ENCODE data around the gene ZBTB20. TPM values are rescaled to one million over a fixed set of nuclear protein-coding genes. Genes with fewer than 3 reads are reported as not detected.

The ZBTB20 gene
- total and polyA plus RNA-seq, 2 donors (not counting 1 experiment from before 2014, with no cell fraction given) = 4.0 to 22.5 TPM

DNA sequence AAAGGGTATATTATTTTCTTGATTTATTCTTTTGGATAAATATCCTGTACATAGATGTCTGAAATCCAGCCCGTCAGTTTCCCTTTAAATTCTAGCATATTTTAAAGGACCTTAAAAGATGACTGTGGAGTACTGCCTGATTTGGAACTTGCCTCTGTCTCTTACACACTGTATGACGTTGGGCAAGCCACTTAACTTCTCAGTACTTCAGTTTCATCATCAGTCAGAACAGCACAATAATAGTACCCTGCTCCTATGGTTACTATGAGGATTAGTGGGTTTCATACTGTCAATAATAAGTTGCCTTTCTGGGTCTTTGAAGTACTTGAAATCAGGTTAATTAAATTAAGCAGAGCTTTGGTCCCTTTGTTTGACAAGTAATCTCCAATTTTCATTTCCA, 479.0 kb downstream of the ZBTB20 start:
- peak in 1 of 2 donors; percentile 5 for DNase-seq (ENCODE audit: low read depth in 2 of 2)
- TF ChIP-seq EZH2 (IDR thresholded peaks at IDR 0.05; ENCODE audit: low read length, missing control alignments) (no peak), CTCF (conservative IDR thresholded peaks at IDR 0.05 in 1 of 2, IDR thresholded peaks at IDR 0.05 in 1 of 2; ENCODE audit: low read depth in 1 of 2, low read length in 2 of 2) (no peak)
- H3K4me1 ChIP-seq (ENCODE audit: control insufficient read depth, extremely low read depth, insufficient read depth, low read length) = no peaks in the 10 kb centered on the region
- no peak overlapping the region for H3K4me3 ChIP-seq (replicated peaks in 1 of 4; ENCODE audit: control extremely low read depth in 1 of 4, insufficient read depth in 1 of 4, low read depth in 3 of 4, low read length in 4 of 4)
- no peaks in the 10 kb centered on the region for H3K36me3 ChIP-seq (ENCODE audit: control insufficient read depth, insufficient read depth, low read length)
- H3K27ac ChIP-seq (ENCODE audit: insufficient read depth, low read length) = no peak overlapping the region
- H3K4me2 ChIP-seq (ENCODE audit: extremely low read depth, insufficient read depth, low read length) = no peak overlapping the region
- H3K79me2 ChIP-seq (ENCODE audit: control insufficient read depth, insufficient read depth, low read length) = no peaks in the 10 kb centered on the region
- H3K9me3 ChIP-seq (ENCODE audit: control insufficient read depth, insufficient read depth, low read depth, low read length) = no peaks in the 10 kb centered on the region
- H3K9ac ChIP-seq (ENCODE audit: insufficient read depth, low read length) = no peak overlapping the region
- H3K27me3 ChIP-seq (ENCODE audit: control insufficient read depth, insufficient read depth, low read length) = no peaks in the 10 kb centered on the region
- no peaks in the 10 kb centered on the region for H4K20me1 ChIP-seq (ENCODE audit: control insufficient read depth, extremely low read depth, insufficient read depth, low read length)
- no peak overlapping the region for H2AFZ ChIP-seq (ENCODE audit: low read length)

DNA sequence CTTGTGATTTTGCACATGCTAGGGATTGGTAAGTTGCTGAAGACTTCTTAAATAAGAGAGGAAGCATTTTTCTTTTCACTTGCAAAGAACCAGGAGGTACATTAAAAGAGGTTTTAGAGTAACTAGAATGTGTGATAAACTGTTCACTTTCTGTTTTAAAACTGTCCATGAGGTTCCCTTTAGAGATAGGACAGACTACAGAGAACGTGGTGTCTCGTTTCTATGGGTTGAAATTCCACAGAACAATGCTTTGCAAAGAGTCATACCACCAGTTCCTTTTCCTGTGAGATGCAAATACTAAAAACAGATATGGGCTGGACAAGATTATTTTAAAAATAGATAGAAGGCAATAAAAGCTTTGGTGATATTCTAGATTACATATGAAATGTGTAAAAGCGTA, 480.5 kb downstream of the ZBTB20 start:
- no peak overlapping the region for H3K9ac ChIP-seq (ENCODE audit: insufficient read depth, low read length)
- H3K4me2 ChIP-seq (ENCODE audit: extremely low read depth, insufficient read depth, low read length) = no peak overlapping the region
- no peak for DNase-seq (ENCODE audit: low read depth in 2 of 2)

GRCh38 chr3:114664006-114664405, 483.1 kb downstream of the ZBTB20 start:
- H3K4me1 ChIP-seq (ENCODE audit: control insufficient read depth, extremely low read depth, insufficient read depth, low read length) = peaks cover 4% of the 10 kb centered on the region
- no peak overlapping the region for H3K27ac ChIP-seq (ENCODE audit: insufficient read depth, low read length)
- H3K36me3 ChIP-seq (ENCODE audit: control insufficient read depth, insufficient read depth, low read length) = no peaks in the 10 kb centered on the region
- H3K4me2 ChIP-seq (ENCODE audit: extremely low read depth, insufficient read depth, low read length) = no peak overlapping the region
- H3K79me2 ChIP-seq (ENCODE audit: control insufficient read depth, insufficient read depth, low read length) = no peaks in the 10 kb centered on the region
- no peak for DNase-seq (ENCODE audit: low read depth in 2 of 2)
- H4K20me1 ChIP-seq (ENCODE audit: control insufficient read depth, extremely low read depth, insufficient read depth, low read length) = no peaks in the 10 kb centered on the region
- no peak for TF ChIP-seq EZH2 (IDR thresholded peaks at IDR 0.05; ENCODE audit: low read length, missing control alignments)
- no peak for TF ChIP-seq CTCF (conservative IDR thresholded peaks at IDR 0.05 in 1 of 2, IDR thresholded peaks at IDR 0.05 in 1 of 2; ENCODE audit: low read depth in 1 of 2, low read length in 2 of 2)
- no peaks in the 10 kb centered on the region for H3K27me3 ChIP-seq (ENCODE audit: control insufficient read depth, insufficient read depth, low read length)
- no peaks in the 10 kb centered on the region for H3K9me3 ChIP-seq (ENCODE audit: control insufficient read depth, insufficient read depth, low read depth, low read length)
- H2AFZ ChIP-seq (ENCODE audit: low read length) = no peak overlapping the region
- no peak overlapping the region for H3K4me3 ChIP-seq (replicated peaks in 1 of 4; ENCODE audit: control extremely low read depth in 1 of 4, insufficient read depth in 1 of 4, low read depth in 3 of 4, low read length in 4 of 4)
- H3K9ac ChIP-seq (ENCODE audit: insufficient read depth, low read length) = no peak overlapping the region

More for the DNA sequence above, 480.5 kb downstream of the ZBTB20 start:
- H3K9me3 ChIP-seq (ENCODE audit: control insufficient read depth, insufficient read depth, low read depth, low read length) = no peaks in the 10 kb centered on the region
- H3K4me3 ChIP-seq (replicated peaks in 1 of 4; ENCODE audit: control extremely low read depth in 1 of 4, insufficient read depth in 1 of 4, low read depth in 3 of 4, low read length in 4 of 4) = no peak overlapping the region
- no peak overlapping the region for H2AFZ ChIP-seq (ENCODE audit: low read length)
- H3K36me3 ChIP-seq (ENCODE audit: control insufficient read depth, insufficient read depth, low read length) = no peaks in the 10 kb centered on the region
- no peak for TF ChIP-seq EZH2 (IDR thresholded peaks at IDR 0.05; ENCODE audit: low read length, missing control alignments)
- no peak for TF ChIP-seq CTCF (conservative IDR thresholded peaks at IDR 0.05 in 1 of 2, IDR thresholded peaks at IDR 0.05 in 1 of 2; ENCODE audit: low read depth in 1 of 2, low read length in 2 of 2)
- H3K4me1 ChIP-seq (ENCODE audit: control insufficient read depth, extremely low read depth, insufficient read depth, low read length) = no peaks in the 10 kb centered on the region
- no peak overlapping the region for H3K27ac ChIP-seq (ENCODE audit: insufficient read depth, low read length)
- H3K27me3 ChIP-seq (ENCODE audit: control insufficient read depth, insufficient read depth, low read length) = no peaks in the 10 kb centered on the region
- no peaks in the 10 kb centered on the region for H3K79me2 ChIP-seq (ENCODE audit: control insufficient read depth, insufficient read depth, low read length)
- H4K20me1 ChIP-seq (ENCODE audit: control insufficient read depth, extremely low read depth, insufficient read depth, low read length) = no peaks in the 10 kb centered on the region
